ENCODE results near the gene RAB11FIP3. TPM values are rescaled to one million over a fixed set of nuclear protein-coding genes. Genes with fewer than 3 reads are reported as not detected.
"Not testable (repeated sequence)": the region's sequence is repeated elsewhere in the genome, so short reads cannot be mapped to it uniquely, and the experiment has no call there.

The RAB11FIP3 gene
- total RNA-seq, 1 donor from 2014 or later: 81.5 TPM

DNA sequence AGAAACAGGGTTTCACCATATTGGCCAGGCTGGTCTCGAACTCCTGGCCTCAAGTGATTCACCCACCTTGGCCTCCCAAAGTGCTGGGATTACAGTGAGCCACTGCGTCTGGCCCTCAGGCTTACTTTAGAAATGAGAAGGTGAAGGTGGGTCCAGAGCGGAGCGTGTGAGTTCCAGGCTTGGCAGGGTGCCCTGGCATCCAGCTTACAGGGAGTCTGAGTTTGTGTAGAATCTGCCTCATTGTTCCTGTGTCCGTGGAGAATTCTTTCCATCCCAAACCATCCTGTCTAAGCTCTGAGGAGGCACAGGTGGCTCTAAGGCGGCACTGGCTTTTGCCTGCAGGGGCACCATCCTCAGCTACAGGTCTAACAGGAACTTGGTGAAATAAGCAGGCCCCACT lies 50.6 kb downstream of the RAB11FIP3 start:
- Mint-ChIP-seq H3K27ac (ENCODE audit: unreplicated experiment) (no peak overlapping the region), H3K27me3 (ENCODE audit: unreplicated experiment) (peaks cover 3% of the 10 kb centered on the region), H3K9me3 (ENCODE audit: unreplicated experiment) (no peaks in the 10 kb centered on the region), H3K36me3 (ENCODE audit: low read depth, unreplicated experiment) (peaks cover 17% of the 10 kb centered on the region), H3K4me1 (ENCODE audit: unreplicated experiment) (peaks cover 2% of the 10 kb centered on the region), H3K4me3 (ENCODE audit: unreplicated experiment) (no peak overlapping the region)
- TF ChIP-seq, protein P1, sequence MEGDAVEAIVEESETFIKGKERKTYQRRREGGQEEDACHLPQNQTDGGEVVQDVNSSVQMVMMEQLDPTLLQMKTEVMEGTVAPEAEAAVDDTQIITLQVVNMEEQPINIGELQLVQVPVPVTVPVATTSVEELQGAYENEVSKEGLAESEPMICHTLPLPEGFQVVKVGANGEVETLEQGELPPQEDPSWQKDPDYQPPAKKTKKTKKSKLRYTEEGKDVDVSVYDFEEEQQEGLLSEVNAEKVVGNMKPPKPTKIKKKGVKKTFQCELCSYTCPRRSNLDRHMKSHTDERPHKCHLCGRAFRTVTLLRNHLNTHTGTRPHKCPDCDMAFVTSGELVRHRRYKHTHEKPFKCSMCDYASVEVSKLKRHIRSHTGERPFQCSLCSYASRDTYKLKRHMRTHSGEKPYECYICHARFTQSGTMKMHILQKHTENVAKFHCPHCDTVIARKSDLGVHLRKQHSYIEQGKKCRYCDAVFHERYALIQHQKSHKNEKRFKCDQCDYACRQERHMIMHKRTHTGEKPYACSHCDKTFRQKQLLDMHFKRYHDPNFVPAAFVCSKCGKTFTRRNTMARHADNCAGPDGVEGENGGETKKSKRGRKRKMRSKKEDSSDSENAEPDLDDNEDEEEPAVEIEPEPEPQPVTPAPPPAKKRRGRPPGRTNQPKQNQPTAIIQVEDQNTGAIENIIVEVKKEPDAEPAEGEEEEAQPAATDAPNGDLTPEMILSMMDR (IDR thresholded peaks at IDR 0.05; ENCODE audit: unreplicated experiment): no peak
- DNase-seq (ENCODE audit: low spot score): no peak

DNA sequence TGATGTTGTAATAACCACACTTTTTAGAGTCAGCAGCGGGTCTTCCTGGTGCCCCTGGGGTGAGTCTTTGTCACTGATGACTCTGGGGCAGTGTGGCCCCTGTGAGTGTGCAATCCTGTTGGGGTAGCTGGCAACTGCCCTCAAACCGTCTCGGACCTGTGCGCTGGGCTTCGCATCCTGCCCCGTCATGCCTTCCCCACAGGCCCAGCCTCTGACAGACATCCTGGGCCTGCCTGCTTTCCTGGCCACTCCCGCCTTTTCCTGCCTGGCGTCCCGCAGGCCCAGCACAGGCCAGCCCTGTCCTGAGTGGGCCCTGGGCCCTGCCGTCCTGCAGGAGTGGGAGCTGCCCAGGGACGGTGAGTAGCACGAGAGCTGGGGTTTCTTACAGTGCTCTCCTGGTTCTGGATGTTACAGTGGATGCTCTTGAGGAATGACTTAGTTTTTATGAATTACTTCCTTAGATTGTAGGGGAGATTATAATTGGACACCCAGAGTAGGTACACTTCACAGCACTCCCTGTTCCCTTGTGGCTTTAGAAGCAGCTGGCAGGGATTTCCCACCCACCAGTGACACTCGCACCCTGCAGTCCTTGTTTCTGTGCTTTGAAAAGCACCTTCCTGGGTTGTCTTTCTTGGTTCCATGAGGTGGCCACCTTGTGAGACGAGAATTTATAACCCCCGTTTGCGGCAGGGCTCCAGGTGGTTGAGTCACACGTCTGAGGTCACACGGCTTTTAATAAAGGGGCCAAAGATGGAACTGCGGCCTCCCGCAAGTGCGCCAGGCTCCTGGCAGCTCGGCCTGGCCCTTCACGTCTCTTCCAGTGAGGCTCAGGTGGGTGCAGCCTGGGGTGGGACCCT lies 52.1 kb downstream of the RAB11FIP3 start:
- H3K4me1 Mint-ChIP-seq (ENCODE audit: unreplicated experiment): peaks cover 2% of the 10 kb centered on the region
- peak overlapping the region; percentile 75 for H3K27ac Mint-ChIP-seq (ENCODE audit: unreplicated experiment)
- H3K27me3 Mint-ChIP-seq (ENCODE audit: unreplicated experiment): peaks cover 3% of the 10 kb centered on the region
- H3K9me3 Mint-ChIP-seq (ENCODE audit: unreplicated experiment): no peaks in the 10 kb centered on the region
- TF ChIP-seq, protein P1 (IDR thresholded peaks at IDR 0.05; ENCODE audit: unreplicated experiment): no peak
- peaks cover 16% of the 10 kb centered on the region for H3K36me3 Mint-ChIP-seq (ENCODE audit: low read depth, unreplicated experiment)
- peak overlapping the region; percentile 31 for H3K4me3 Mint-ChIP-seq (ENCODE audit: unreplicated experiment)
- peak; percentile 16 for DNase-seq (ENCODE audit: low spot score)

DNA sequence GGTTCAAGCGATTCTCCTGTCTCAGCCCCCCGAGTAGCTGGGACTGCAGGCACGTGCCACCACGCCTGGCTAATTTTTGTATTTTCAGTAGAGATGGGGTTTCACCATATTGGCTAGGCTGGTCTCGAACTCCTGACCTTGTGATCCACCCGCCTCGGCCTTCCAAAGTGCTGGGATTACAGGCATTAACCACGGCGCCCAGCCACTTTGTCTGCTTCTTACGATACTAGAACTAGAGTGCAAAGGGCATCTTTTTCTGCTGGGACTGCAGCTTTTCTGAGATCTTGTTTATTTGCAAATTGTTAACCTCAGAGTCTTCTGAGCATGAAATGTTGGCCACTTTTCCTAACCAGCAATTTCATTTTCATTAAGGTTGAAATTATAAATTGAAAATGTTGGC lies 52.8 kb downstream of the RAB11FIP3 start:
- DNase-seq (ENCODE audit: low spot score); H3K9me3 Mint-ChIP-seq (ENCODE audit: unreplicated experiment); H3K4me3 Mint-ChIP-seq (ENCODE audit: unreplicated experiment); H3K4me1 Mint-ChIP-seq (ENCODE audit: unreplicated experiment); H3K27me3 Mint-ChIP-seq (ENCODE audit: unreplicated experiment); H3K27ac Mint-ChIP-seq (ENCODE audit: unreplicated experiment): not testable (repeated sequence)
- H3K36me3 Mint-ChIP-seq (ENCODE audit: low read depth, unreplicated experiment): peaks cover 13% of the 10 kb centered on the region

DNA sequence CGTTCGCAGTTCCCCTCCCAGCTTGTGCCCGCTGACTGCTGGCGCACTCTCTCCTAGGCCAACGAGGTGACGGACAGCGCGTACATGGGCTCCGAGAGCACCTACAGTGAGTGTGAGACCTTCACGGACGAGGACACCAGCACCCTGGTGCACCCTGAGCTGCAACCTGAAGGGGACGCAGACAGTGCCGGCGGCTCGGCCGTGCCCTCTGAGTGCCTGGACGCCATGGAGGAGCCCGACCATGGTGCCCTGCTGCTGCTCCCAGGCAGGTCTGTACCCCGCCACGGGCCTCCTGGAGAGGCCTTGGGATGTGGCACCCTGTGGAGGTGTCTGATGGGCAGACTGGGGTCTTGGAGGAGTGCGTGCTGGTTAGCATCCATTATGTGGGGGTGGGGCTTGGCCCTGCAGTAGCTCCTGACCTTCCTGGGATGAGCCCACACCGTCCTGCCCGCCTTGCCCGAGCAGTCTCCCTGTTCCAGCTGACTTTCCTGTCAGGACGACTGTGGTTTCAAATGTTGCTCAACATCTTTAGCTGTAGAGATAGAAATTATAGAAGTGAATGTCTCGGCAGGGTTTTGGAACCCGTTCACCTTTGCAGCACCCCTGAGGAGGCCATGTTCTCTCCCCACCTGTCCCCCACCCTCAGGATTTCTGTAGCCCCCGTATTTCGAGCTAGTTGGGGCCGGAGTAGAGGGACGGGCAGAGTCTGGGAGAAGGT lies 57.2 kb downstream of the RAB11FIP3 start:
- H3K36me3 Mint-ChIP-seq (ENCODE audit: low read depth, unreplicated experiment): peaks cover 11% of the 10 kb centered on the region
- peaks cover 2% of the 10 kb centered on the region for H3K27me3 Mint-ChIP-seq (ENCODE audit: unreplicated experiment)
- no peak overlapping the region for H3K27ac Mint-ChIP-seq (ENCODE audit: unreplicated experiment)
- H3K9me3 Mint-ChIP-seq (ENCODE audit: unreplicated experiment): no peaks in the 10 kb centered on the region
- no peak overlapping the region for H3K4me3 Mint-ChIP-seq (ENCODE audit: unreplicated experiment)
- TF ChIP-seq, protein P1 (IDR thresholded peaks at IDR 0.05; ENCODE audit: unreplicated experiment): no peak
- no peak for DNase-seq (ENCODE audit: low spot score)
- H3K4me1 Mint-ChIP-seq (ENCODE audit: unreplicated experiment): no peaks in the 10 kb centered on the region

DNA sequence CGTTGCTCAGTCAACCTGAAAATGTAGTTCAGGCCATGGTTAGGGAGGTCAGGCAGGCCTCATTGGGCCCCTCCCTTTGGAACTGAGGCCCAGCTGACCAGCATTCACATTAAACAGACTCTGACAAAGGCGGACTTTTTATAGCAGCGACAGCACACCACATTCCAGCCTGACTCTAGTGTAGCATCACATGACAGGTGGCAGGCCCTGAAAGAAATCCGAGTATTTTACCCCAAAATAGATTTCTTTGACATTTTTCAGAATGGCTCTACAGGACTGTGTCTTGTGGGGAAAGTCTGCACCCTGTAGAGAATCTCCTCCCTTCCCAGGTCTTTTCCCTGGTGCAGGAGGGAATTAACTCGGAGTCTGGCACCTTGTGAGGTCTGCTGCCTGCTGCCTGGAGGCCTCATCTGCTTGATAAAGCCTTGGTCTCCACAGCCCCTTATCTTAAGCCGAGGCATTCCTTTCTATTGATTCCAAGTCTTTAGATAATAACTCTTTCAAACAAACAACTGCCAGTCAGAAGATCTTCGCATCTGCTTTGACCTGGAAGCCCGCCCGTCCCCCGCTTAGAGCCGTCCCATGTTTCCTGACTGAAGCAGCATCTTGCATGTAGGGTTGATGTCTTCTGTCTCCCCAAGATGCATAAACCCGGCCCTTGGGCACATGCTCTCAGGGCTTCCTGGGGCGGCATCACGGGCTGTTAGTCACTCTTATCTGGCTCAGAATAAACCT lies 58.1 kb downstream of the RAB11FIP3 start:
- H3K27ac Mint-ChIP-seq (ENCODE audit: unreplicated experiment): no peak overlapping the region
- H3K36me3 Mint-ChIP-seq (ENCODE audit: low read depth, unreplicated experiment): peaks cover 14% of the 10 kb centered on the region
- no peak for DNase-seq (ENCODE audit: low spot score)
- H3K27me3 Mint-ChIP-seq (ENCODE audit: unreplicated experiment): peaks cover 2% of the 10 kb centered on the region
- H3K9me3 Mint-ChIP-seq (ENCODE audit: unreplicated experiment): no peaks in the 10 kb centered on the region
- TF ChIP-seq, protein P1 (IDR thresholded peaks at IDR 0.05; ENCODE audit: unreplicated experiment): no peak
- H3K4me3 Mint-ChIP-seq (ENCODE audit: unreplicated experiment): peak overlapping the region; percentile 56
- H3K4me1 Mint-ChIP-seq (ENCODE audit: unreplicated experiment): no peaks in the 10 kb centered on the region

All from endothelial cell (in vitro differentiated cells).